Caco-2 (cell line): ENCODE data around the gene UQCRH. TPM values are rescaled to one million over a fixed set of nuclear protein-coding genes. Genes with fewer than 3 reads are reported as not detected.
A peak's percentile ranks its signal among the peaks of the same experiment; 100 is the strongest.

Experiments used
- BruUV-seq: library from RNA; stranded (reverse); fragments of 400-500 nt; replicated peaks from 2 replicates; lab custom pipeline; 2021; lab: Mats Ljungman, UMichigan
- CTCF ChIA-PET: fragments of 300-600 bp; sonication (Branson Sonifier 250); formaldehyde crosslinking; loops from one replicate; lab custom pipeline; 2022; ENCODE audit warnings: antibody characterized with exemption; lab: Charles Lee
- POLR2A ChIA-PET: fragments of 300-600 bp; sonication (Branson Sonifier 250); formaldehyde crosslinking; loops from one replicate; lab custom pipeline; 2022; ENCODE audit warnings: antibody characterized with exemption; lab: Charles Lee
- DNase-seq, 2 experiments: peaks; one replicate each; pipeline versions ENCODE4 v3.0.0 to v3.0.0-alpha.2; 2020 to 2022
- H3K27me3 ChIP-seq: replicated peaks from 2 replicates; pipeline ENCODE4 v1.6.0; 2011; ENCODE audit warnings: low read length; ENCODE audit not compliant: control insufficient read depth, insufficient read depth
- H3K36me3 ChIP-seq: 2 replicates; pipeline ENCODE4 v1.5.1; 2011; ENCODE audit warnings: low read length; ENCODE audit not compliant: control insufficient read depth, insufficient read depth
- H3K4me1 ChIP-seq: fragments of 250-450 bp; sonication (Bioruptor Pico); 2 replicates; pipeline ENCODE4 v1.5.1; 2020; ENCODE audit warnings: mild to moderate bottlenecking
- H3K4me3 ChIP-seq: 2 replicates; pipeline ENCODE4 v1.5.1; 2011; ENCODE audit warnings: low read depth, mild to moderate bottlenecking, control low read depth, low read length
- H3K9me3 ChIP-seq: fragments of 250-450 bp; sonication (Bioruptor Pico); 2 replicates; pipeline ENCODE4 v1.5.1; 2020; ENCODE audit warnings: mild to moderate bottlenecking, moderate library complexity
- H3K27ac Mint-ChIP-seq: one replicate; pipeline ENCODE4 v1.8.0; 2022; ENCODE audit warnings: mixed read lengths; ENCODE audit not compliant: unreplicated experiment
- H3K27me3 Mint-ChIP-seq: one replicate; pipeline ENCODE4 v1.8.0; 2022; ENCODE audit warnings: mixed read lengths; ENCODE audit not compliant: insufficient read depth, unreplicated experiment
- H3K36me3 Mint-ChIP-seq: one replicate; pipeline ENCODE4 v1.8.0; 2022; ENCODE audit warnings: mild to moderate bottlenecking, mixed read lengths; ENCODE audit not compliant: insufficient read depth, unreplicated experiment
- H3K4me1 Mint-ChIP-seq: one replicate; pipeline ENCODE4 v1.8.0; 2022; ENCODE audit warnings: low read depth, mixed read lengths; ENCODE audit not compliant: unreplicated experiment
- H3K4me3 Mint-ChIP-seq: one replicate; pipeline ENCODE4 v1.8.0; 2022; ENCODE audit warnings: mild to moderate bottlenecking, moderate library complexity, mixed read lengths; ENCODE audit not compliant: unreplicated experiment
- H3K9me3 Mint-ChIP-seq: one replicate; pipeline ENCODE4 v1.8.0; 2022; ENCODE audit warnings: mixed read lengths; ENCODE audit not compliant: unreplicated experiment
- CTCF ChIP-seq, 2 experiments: fragments of 200-600 bp in 1 of 2; IDR thresholded peaks; 1 replicate in 1 of 2; 2 replicates in 1 of 2; pipeline versions ENCODE4 v1.5.1 to v1.8.0; 2011 to 2022; ENCODE audit warnings: antibody characterized with exemption in 1 of 2, control low read depth in 1 of 2, inconsistent platforms in 1 of 2, low read depth in 1 of 2, low read length in 1 of 2, mild to moderate bottlenecking in 1 of 2, moderate library complexity in 1 of 2; ENCODE audit not compliant: insufficient read depth in 1 of 2, severe bottlenecking in 1 of 2, unreplicated experiment in 1 of 2
- intact Hi-C: fragments of 100-400 bp; cut with micrococcal nuclease; formaldehyde crosslinking; loops from one replicate; pipeline ENCODE4 v1.10.0; 2022; ENCODE audit not compliant: unreplicated experiment
- total RNA-seq: library from RNA; stranded (reverse); gene quantifications from 2 replicates; pipeline ENCODE4 v1.2.3, GENCODE V29; 2022

UQCRH gene
- total RNA-seq, 1 experiment from 2014 or later, result 277 TPM

- no TSS peak for BruUV-seq
- intact Hi-C loops, result loop anchor here (2.0 kb wide), 2 partner anchors 38 to 46 kb away; partner anchors contain the start of gene NSUN4
- Histone ChIP-seq H3K4me1 (peaks cover 13% of the 10 kb centered on the region), H3K9me3 (no peaks in the 10 kb centered on the region), H3K4me3 (peak overlapping the region; percentile 52), H3K36me3 (no peaks in the 10 kb centered on the region), H3K27me3 (no peaks in the 10 kb centered on the region)
- Mint-ChIP-seq H3K27ac (peak overlapping the region; percentile 97), H3K4me3 (peak overlapping the region; percentile 98), H3K4me1 (peaks cover 14% of the 10 kb centered on the region), H3K36me3 (peaks cover 49% of the 10 kb centered on the region), H3K9me3 (no peaks in the 10 kb centered on the region), H3K27me3 (no peaks in the 10 kb centered on the region)
- peak in 1 of 2 experiments; percentile 46 for DNase-seq
- no peak for TF ChIP-seq CTCF (IDR thresholded peaks at IDR 0.05; ENCODE audit: insufficient read depth in 1 of 2, low read depth in 1 of 2, low read length in 1 of 2, severe bottlenecking in 1 of 2, unreplicated experiment in 1 of 2)
- ChIA-PET POLR2A (interaction anchor here (0.5 to 1.6 kb wide), 4 partner anchors 17 to 55 kb away, joined by 3 to 10 read pairs (median 4); partner anchors contain the start of genes NSUN4 and RAD54L), CTCF (interaction anchor here (0.9 to 1.0 kb wide), 2 partner anchors 18 to 55 kb away, joined by 3 read pairs; partner anchors contain the start of gene RAD54L)
These were observed 859 bp upstream of the UQCRH start for GRCh38 chr1:46302641-46303037.

GRCh38 chr1:46303872-46304326 is 401 bp downstream of the UQCRH start:
- no peak for TF ChIP-seq CTCF (IDR thresholded peaks at IDR 0.05; ENCODE audit: insufficient read depth in 1 of 2, low read depth in 1 of 2, low read length in 1 of 2, severe bottlenecking in 1 of 2, unreplicated experiment in 1 of 2)
- ChIA-PET CTCF (interaction anchor here (0.9 kb wide), 1 partner anchor 36 kb away, joined by 6 read pairs; no protein-coding TSS in a partner anchor), POLR2A (interaction anchor here (1.6 kb wide), 1 partner anchor 56 kb away, joined by 10 read pairs; the partner anchor contains the start of gene RAD54L)
- Histone ChIP-seq H3K4me3 (peak overlapping the region; percentile 52), H3K27me3 (no peaks in the 10 kb centered on the region), H3K4me1 (peaks cover 8% of the 10 kb centered on the region), H3K36me3 (no peaks in the 10 kb centered on the region), H3K9me3 (no peaks in the 10 kb centered on the region)
- Mint-ChIP-seq H3K4me3 (peak overlapping the region; percentile 98), H3K27me3 (no peaks in the 10 kb centered on the region), H3K9me3 (no peaks in the 10 kb centered on the region), H3K36me3 (peaks cover 50% of the 10 kb centered on the region), H3K4me1 (peaks cover 14% of the 10 kb centered on the region), H3K27ac (peak overlapping the region; percentile 97)
- no peak for DNase-seq
- intact Hi-C loops, result loop anchor here (2.0 kb wide), 2 partner anchors 37 to 45 kb away; partner anchors contain the start of gene NSUN4
- BruUV-seq, result TSS peak; percentile 80

- Mint-ChIP-seq H3K36me3 (peaks cover 67% of the 10 kb centered on the region), H3K27ac (no peak overlapping the region), H3K4me3 (no peak overlapping the region), H3K27me3 (no peaks in the 10 kb centered on the region), H3K9me3 (no peaks in the 10 kb centered on the region), H3K4me1 (peaks cover 5% of the 10 kb centered on the region)
- Histone ChIP-seq H3K4me1 (peaks cover under 1% of the 10 kb centered on the region; the same call in 1 of the 2 replicates), H3K27me3 (no peaks in the 10 kb centered on the region), H3K9me3 (no peaks in the 10 kb centered on the region), H3K4me3 (no peak overlapping the region), H3K36me3 (0 out of 2 replicates have a peak, but pooled peaks cover 1% of the 10 kb centered on the region)
- DNase-seq, result no peak
- ChIA-PET CTCF (no interaction called here), POLR2A (no interaction called here)
- TF ChIP-seq CTCF (IDR thresholded peaks at IDR 0.05; ENCODE audit: insufficient read depth in 1 of 2, low read depth in 1 of 2, low read length in 1 of 2, severe bottlenecking in 1 of 2, unreplicated experiment in 1 of 2), result no peak
- no TSS peak for BruUV-seq
- intact Hi-C loops, result no loop called here
These were observed 2.6 kb downstream of the UQCRH start for GRCh38 chr1:46306159-46306530.
